PC-9 (cell line): ENCODE data around the gene FOXN4.

Experiments
- EZH2 ChIP-seq: fragments of 200-600 bp; sonication (generic); IDR thresholded peaks from 2 replicates; pipeline ENCODE4 v1.8.0; 2017; ENCODE audit warnings: antibody characterized with exemption, low read depth
- TF ChIP-seq, protein P1 (sequence below): fragments of 200-600 bp; sonication (generic); conservative IDR thresholded peaks from 2 replicates; pipeline ENCODE4 v1.6.1; 2017; ENCODE audit warnings: mixed run types, antibody characterized with exemption, mild to moderate bottlenecking, moderate library complexity

- TF ChIP-seq, protein P1, sequence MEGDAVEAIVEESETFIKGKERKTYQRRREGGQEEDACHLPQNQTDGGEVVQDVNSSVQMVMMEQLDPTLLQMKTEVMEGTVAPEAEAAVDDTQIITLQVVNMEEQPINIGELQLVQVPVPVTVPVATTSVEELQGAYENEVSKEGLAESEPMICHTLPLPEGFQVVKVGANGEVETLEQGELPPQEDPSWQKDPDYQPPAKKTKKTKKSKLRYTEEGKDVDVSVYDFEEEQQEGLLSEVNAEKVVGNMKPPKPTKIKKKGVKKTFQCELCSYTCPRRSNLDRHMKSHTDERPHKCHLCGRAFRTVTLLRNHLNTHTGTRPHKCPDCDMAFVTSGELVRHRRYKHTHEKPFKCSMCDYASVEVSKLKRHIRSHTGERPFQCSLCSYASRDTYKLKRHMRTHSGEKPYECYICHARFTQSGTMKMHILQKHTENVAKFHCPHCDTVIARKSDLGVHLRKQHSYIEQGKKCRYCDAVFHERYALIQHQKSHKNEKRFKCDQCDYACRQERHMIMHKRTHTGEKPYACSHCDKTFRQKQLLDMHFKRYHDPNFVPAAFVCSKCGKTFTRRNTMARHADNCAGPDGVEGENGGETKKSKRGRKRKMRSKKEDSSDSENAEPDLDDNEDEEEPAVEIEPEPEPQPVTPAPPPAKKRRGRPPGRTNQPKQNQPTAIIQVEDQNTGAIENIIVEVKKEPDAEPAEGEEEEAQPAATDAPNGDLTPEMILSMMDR, result no peak
- no peak for TF ChIP-seq EZH2
Observed at GRCh38 chr12:109302770-109303169, 6.3 kb downstream of the FOXN4 start.
